HG02610 (cell line): ENCODE results near the gene PARM1.

Source experiments
- ATAC-seq: cut with Tn5 transposase; IDR thresholded peaks from one replicate; pipeline ENCODE4 v1.9.1; 2021; ENCODE audit warnings: mild to moderate bottlenecking, moderate library complexity; ENCODE audit not compliant: unreplicated experiment

PARM1 gene

DNA sequence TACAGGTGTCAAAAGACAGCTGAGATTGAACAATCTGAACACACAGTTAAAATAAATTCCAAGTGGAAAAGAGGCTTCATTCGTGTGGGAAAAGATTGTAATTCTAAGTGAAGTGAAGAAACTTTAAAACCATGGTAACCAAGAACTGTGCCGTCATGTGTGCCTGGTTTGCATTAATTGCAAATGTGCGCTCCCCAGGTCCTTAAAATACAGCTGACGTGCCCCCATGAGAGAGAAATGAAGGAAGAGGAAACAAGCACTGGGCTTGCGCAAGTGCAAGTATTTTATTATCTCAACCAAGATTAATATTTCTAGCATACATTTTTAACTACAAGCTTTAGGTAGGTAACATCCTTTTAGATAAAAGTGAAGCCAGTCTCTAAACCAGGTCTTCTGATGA lies 92.5 kb downstream of the PARM1 start:
- ATAC-seq, result no peak

DNA sequence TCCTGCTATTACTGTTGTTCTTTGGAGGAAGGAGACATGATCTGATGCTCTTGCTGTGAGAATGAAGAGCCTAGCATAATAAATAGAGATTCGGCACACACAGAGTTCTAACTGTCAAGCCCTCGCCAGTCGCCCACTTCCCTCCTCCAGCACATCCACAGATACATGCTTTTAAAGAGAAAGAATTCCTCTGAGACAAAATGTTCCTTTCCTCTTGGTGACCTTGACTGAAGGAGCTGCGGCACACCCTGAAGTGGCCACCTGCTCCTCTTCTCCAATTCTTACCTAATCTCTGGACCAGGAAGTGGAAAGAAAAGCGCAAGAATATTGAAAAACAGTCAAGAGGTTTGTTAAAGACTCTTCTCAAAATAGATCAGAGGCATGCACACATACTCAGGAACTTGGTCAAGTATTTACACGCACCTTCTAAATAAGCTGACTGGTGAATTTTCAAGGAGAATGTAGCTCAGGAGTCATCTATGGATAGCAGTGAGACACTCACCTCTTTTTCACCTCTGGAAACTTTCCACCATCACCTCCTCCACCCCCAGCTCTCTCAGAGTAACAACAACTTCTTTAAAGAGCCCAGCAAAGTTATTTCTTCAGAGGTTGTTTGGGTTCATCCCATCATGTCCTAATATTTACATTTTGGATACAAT lies 95.4 kb downstream of the PARM1 start:
- ATAC-seq, result no peak

DNA sequence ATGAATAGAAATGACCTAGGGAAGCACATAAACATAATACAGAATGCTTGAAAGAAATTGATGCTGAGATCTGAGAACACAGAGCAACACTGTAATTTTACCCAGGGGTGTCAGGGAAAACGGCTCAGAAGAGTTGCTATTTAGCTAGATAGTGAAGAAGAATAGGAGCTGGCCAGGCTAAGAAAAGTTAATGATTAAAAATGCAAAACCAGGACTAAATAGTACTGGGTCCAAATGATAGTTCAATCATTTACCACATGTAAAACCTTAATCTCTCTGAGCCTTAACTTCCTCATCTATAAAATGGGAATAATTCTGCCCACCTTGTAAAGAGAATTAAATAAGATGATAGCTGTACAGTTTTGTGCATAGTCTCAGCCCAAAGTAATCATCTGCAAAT lies 97.1 kb downstream of the PARM1 start:
- no peak for ATAC-seq

DNA sequence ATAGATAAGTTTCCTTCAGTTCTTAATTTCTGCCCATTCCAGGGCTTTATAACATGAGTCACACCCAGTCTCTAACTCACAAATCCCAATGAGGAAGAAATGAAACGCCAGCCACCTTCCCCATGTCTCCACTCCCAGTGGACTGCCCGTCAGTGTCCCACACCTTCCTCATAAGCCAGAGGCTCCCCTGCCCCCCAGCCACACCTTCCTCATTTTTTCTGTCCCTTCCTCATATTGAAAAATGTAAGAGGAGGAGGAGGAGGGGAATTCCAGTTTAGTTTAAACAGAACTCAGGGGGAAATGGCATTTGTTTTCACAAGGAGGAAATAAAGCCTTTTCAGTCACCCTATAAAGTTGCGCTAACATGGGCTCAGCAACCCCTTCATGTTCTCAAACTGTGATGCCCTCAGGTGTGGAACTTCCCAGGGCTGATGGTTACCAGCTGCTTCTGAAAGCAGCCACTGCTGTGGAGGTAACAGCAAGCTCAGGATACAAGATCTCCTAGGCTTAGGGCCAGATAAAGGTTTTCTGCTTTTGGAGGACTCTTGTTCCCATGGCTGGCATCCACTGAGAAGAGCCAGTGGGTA lies 97.8 kb downstream of the PARM1 start:
- ATAC-seq, result peak; percentile 51

DNA sequence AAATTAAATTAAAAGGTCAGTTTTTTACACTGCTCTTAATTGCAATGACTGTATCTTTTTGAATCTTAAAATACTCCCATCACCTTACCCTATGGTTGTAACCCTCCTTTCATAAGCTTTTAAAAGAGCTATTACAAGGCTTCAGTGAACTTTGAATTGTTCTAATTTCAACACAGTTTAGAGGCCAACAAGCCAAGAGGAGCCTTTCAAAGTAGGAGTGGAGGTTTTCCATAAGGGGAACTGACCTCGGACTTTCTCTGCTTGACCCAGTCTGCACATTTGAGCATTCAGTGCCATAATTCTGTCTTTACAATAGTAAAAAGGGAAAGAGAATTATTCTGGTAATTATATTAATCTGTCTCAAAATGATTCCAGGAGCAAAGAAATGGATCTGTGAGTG lies 98.9 kb downstream of the PARM1 start:
- ATAC-seq, result no peak

DNA sequence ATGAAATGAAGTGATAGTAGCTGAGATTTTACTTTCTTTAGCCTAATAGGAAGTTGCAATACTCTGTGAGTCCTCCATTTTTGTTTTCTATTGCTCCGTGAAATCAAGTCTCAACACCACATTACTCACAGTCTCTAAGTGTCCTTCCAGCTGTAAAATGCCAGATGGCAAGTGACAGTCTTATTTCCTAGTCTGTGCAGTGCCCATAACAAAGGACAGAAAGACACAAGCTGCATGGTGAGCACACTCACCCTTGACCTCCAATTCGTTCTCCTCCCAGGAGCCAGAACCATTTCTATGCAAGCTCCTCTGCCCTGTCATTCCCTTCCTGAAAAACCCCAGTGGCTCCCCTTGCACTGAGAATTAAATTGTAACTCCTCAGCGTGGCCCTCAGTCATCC lies 101.6 kb downstream of the PARM1 start:
- ATAC-seq, result no peak

DNA sequence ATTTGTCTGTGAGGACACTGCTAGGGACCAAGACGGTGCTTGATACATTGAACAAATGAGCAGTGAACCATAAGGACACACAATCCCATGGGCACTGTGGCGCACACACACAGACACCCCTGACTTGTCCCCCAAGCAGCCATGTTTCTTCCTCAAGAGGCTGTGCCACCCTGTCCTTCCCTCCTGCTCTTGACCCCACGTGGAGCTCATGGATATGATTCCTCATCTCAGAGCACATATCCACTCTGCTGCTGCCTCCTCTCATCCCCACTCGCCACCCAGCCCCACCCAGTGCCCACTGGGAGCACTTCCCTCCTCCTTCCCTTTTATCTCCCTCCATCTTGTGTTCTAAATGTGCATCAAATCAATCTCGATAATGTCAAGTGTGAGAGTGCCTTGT lies 102.4 kb downstream of the PARM1 start:
- ATAC-seq, result no peak

DNA sequence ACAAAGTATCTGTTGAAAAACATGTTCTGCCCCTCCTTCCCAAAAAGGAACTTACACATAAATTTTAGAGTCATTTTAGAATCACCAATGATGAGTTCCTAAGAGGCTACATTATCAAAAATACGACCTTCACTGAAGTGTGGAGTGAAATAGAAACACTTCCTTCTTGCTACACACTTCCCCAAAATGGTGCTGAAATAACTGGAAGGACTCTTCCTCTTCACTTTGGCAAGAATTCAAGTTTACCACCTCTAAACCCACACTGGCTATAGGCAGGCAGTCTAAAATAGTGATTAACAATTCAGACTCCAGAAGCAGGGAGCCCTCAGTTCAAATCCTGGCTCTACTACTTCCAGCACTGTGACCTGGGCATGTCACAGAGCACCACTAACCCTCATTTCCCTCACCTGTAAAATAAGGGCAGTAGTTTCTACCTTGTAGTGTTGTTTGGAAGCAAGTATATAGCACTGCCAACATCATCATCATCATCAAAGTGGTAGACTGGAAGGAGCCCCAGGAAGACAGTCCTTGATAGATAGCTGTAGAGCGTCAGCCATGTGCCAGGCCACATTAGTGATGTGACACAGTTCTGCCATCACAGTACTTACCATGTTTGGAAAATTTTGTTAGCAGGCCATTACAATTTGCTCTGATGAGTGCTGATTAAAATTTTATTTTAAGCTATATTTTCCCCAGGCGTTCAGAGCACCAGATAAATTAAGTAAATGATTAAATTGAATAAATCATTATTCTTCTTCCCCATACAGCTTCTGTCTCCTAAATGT lies 103.3 kb downstream of the PARM1 start:
- ATAC-seq, result no peak

DNA sequence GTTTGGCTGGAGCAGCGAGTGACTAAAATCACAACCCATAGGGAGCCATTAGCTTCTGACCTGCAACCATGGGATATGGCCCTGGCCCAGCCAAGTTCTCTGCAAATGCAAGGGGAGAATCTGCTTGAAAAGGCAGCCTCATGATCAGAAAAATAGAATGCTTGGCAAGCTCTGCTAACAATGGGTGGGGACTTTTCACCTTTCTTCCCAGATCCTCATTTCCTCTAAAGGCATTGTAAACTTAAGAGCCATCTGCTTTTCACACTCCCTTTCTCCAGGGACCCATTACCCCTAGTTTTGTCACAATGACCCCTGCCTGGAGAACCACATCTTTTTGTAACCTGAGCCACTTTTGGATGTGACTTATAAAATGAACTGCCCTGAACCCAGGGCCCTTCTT lies 104.3 kb downstream of the PARM1 start:
- ATAC-seq, result peak; percentile 35

DNA sequence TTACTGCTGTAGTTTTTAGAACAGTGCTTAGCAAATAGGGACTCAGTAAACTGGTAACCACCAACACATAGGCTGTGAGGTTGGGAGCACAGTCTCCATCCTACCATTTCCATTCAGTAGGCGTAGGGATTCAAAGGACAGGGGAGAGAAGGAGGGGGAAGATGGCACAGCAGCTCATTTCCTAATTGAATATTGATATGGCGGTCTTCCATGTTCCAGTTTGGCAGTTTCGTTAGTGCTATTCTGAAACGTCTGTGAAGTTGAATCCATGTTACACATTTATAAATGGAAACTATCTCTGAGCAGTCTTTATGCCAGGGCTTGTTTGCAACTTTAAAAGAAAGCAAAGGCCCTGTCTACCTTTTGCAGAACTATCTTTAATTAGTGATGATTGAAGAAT lies 105.5 kb downstream of the PARM1 start:
- ATAC-seq, result no peak

DNA sequence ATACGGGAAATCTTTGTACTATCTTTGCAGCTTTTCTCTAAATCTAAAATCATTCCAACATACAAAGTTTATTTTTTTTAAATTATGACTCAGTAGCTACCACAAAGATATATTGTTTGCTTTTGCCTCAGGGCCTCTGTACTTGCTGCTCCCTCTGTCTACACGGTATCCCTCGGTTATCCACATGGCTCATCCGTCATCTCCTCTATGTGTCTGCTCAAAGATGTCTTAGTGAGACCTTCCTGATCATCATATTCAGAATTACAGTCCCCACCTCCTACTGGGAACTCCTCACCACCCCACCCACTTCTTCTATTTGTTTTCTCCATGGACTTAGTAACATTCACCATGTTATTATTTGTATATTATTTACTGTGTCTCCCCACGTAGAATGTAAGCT lies 107.8 kb downstream of the PARM1 start:
- no peak for ATAC-seq

DNA sequence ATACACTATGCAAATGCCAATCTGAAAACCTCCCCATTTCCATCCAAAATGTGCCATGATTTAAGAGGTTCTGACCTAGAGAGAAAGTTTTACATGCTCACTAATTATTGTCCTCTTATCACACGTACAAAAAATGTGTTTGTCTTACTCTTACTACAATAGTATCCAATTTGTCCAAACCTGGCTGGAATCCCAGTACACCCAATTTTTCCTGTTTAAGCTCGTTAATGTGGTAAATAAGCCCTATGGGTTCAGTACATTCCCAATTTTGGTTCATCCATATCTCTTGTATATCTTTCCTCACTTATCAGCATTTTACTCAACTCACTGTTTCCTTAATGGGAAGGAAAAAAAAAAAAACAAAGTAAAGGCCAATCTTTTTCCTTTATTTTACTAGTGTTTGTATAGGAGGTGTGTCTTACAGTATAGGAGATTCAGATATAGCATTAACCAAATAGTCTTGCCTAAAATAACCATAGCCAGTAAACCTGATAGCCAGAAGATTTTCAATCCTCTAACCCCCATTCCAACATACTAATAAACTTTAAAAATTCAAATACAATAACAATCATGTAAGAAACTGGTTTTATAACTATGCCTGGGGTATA lies 109.8 kb downstream of the PARM1 start:
- no peak for ATAC-seq

DNA sequence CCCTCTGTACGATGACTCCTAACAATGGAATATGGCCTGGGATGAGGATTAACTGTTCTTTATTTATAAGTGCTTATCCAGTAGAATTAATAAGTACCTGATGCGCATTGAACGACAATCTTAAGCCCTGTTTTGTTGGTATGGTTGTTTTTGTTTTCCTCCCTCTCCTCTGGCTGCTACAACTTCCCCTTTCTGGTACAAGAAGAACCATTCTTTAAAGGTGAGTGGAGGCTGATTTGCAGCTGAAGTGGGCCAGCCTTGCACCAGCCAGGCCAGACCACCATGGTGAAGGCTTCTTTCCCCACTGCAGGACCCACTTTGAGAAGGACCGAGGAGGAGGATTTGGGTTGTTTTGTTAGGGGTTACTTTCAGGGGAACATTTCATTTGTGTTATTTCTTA lies 113.3 kb downstream of the PARM1 start:
- ATAC-seq, result no peak

DNA sequence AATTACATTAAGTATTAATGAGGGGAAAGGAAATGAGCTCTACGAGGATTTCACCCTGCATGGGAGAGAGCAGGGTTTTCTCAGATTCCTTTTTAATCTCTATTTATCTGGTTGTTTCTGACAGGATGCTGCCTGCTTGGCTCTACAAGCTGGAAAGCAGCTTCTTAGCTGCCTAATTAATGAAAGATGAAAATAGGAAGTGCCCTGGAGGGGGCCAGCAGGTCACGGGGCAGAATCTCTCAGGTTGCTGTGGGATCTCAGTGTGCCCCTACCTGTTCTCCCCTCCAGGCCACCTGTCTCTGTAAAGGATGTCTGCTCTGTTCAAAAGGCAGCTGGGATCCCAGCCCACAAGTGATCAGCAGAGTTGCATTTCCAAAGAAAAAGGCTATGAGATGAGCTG lies 113.7 kb downstream of the PARM1 start:
- ATAC-seq, result no peak

DNA sequence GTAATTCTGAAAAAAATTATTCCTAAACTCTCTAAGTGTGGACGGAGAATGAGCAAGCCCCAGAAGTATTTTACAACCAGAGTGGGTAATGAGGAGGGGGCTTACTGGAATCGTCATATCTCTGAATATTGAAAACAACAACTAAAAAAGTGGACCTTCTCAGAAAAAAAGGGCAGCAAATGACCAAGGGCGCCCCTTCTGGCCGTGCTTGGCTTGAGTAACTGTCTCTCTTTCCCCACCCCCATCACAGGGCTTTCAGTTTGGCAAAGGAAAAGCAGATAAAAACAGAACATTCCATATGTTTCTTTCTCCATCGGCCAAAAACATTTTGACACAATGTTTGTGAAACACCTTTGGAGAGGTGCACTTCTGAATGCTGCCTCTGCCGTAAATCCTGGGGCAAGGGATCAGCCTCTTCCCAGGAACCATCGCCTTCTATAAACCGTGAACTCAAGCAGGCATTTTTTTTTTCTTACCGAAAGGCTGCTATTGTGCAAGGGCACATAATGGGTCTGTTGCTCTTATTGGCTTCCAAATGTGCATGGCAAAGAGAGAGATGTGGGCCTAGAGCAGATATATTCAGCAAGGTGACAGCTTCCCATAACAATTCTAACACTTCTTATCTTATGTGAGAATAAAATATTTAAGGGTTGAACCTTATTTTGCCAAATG lies 115.4 kb downstream of the PARM1 start:
- ATAC-seq, result no peak

DNA sequence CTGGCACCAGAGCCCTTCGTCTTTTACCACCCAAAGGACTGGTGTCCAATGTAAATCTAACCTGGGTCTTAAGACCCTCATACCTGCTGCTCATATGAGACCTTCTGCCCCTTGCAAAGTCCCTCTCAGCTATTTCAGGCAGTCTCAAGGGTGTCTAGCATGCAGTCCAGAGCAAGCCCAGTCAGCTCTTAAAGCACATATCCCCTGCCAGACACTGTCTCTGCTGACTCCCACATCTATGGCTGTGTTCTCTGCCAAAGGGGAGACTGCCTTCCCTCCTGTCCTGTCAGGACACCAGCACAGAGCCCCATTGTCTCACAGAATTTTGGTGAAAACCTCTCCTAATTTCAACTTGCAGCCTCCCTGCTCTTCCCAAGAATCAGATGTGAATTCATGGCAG lies 118.5 kb downstream of the PARM1 start:
- ATAC-seq, result no peak

DNA sequence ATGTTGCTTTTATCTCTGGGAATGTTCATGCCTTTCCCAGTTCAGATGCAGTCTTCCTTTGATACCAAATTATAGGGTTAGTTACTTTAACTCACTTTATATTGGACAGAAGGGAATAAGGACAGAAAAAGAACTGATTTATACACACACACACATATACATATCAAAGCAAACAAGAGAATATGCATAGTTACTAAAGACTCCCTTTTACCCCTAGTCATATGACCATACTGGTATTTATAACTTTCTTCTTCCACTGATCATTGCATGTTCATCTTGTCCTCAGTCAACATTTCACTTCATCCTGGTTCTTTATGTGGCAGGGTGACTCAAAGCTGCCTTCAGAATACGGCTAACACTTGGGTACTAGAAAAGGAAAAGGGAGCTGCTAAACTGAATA lies 120.4 kb downstream of the PARM1 start:
- no peak for ATAC-seq

DNA sequence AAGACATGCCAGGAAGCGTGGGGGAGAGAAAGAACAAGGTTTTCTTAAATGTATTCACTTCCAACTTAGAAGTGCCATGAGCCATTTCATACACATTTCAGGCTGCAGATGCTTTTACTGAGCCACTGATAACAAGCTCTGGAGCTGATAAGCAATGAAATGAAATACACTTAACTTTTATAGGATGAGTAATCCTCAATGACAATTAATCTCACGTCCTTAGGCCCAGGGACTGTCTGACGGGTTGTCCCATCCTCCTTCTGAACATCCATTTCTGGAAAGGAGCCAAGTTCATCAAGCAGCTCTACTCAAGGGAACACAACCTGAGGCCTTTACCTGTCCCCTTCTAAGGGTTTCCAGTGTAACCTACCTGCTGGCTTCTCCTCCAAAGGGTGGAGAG lies 121.2 kb downstream of the PARM1 start:
- ATAC-seq, result no peak

DNA sequence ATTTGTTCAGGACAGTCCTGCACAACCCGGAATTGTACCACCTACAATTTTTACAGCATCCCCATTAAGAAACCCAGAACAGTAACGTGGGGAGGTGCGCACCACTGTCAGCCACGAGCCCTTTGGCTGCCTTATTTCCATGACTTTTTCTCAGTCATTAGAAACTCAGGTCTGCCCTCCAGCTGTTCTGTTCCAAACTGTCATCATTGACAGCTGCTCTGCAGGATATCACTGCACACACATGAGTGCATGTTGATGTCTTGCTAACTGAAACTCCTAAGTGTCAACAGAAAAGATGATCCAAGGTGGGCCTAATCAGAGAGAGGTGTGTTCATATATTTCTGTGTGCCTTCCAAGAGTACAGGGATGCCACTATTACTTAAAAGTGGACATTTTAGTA lies 123.4 kb downstream of the PARM1 start:
- no peak for ATAC-seq

DNA sequence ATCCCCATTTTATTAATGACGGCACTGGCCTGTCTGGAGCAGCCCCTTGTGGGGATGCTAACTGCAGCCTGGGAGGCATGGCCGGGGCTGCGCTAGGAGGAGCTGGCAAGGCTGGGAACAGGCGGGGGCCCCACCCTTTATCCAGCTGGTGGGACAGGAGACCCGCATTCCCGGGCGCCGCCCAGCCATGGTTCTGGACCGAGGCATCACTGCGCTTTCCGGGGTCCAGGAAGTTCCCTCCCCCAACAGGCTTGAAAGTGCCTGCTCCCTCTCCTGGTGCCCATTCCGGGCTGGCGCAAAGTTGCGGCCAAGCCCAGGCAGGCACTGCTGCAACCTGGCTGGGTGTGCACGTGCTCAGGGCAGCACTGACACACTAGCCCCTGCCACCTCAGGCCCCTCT lies 124.5 kb downstream of the PARM1 start:
- ATAC-seq, result no peak

DNA sequence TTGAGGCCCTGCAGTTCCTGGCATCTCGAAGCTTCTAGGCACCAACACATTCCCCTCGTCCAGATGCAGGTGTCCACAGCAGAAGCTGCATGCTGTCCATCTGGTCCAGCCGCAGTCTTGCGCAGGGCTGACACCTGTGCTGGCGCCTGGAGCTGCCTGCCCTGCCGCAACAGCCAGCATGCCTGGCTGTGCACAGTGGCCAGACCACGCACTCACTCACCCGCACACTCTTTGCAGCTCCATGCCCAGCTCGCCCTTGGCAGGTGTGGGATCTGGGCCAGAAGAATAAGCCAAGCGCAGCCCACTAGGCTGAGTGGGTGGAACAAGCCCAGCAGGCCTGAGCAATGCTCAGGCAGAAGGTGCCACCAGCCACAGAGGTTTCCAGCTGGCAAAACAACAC lies 125.6 kb downstream of the PARM1 start:
- ATAC-seq, result no peak
